PFSK-1 (cell line): ENCODE results near the gene VPS35L.

Experiments used
- FOXP2 ChIP-seq: optimal IDR thresholded peaks from 2 replicates; pipeline ENCODE3; 2011; ENCODE audit warnings: borderline replicate concordance, control low read depth, inconsistent platforms; ENCODE audit not compliant: insufficient read depth; ENCODE audit errors: extremely low read length, extremely low read depth
- POLR2AphosphoS5 ChIP-seq: IDR thresholded peaks from 2 replicates; pipeline ENCODE4 v1.6.1; 2012; ENCODE audit warnings: low read depth, mild to moderate bottlenecking, control low read depth, low read length, moderate library complexity
- SIN3A ChIP-seq: IDR thresholded peaks from 2 replicates; pipeline ENCODE4 v1.6.1; 2012; ENCODE audit warnings: mild to moderate bottlenecking, low read length, moderate library complexity, borderline replicate concordance; ENCODE audit not compliant: insufficient read depth
- TAF1 ChIP-seq: IDR thresholded peaks from 2 replicates; pipeline ENCODE4 v1.6.1; 2012; ENCODE audit warnings: low read length, control low read depth, borderline replicate concordance; ENCODE audit not compliant: insufficient read depth
- TF ChIP-seq, protein P1 (sequence below), 2 experiments: IDR thresholded peaks; 2 replicates each; pipeline versions ENCODE4 v1.6.1 to v1.8.0; 2011 to 2012; ENCODE audit warnings: low read depth in 2 of 2, low read length in 2 of 2, control low read depth in 1 of 2, inconsistent platforms in 1 of 2, mild to moderate bottlenecking in 1 of 2, moderate library complexity in 1 of 2; ENCODE audit not compliant: insufficient read depth in 1 of 2

The VPS35L gene

DNA sequence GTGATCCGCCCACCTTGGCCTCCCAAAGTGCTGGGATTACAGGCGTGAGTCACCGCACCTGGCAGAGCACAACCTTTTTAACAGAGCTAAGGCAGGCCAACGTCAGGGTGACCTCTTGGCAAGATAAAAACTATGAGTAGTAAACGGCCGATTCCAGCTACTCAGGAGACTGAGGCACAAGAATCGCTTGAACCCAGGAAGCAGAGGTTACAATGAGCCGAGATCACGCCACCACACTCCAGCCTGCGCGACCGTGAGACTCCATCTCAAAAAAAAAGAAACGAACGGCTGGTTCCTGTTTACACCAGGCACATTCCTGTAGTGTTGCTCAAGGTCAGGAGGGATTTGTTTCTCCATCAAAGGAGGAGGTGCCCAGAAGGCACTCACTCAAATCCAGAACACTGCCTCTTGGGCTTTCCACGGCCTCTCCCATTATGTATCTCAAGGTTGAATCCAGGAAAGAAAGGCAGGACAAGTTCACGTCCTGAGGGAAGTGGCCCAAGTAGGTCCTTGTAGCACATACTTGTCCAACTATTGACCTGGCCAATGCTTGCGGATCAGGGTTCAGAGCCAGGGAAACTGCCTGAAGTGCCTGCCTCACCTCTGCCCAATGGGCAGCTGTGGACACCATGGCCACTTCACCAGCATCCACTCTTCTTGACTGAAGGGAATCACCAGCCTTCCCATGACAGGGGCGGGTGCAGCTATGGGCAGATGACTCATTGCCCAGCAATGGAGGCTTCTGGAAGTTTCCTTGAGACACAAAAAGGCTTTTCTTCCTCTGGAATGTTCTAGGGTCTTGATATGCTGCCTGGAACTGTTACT is 149.0 kb downstream of the VPS35L start:
- TF ChIP-seq FOXP2: no peak
- TF ChIP-seq, protein P1, sequence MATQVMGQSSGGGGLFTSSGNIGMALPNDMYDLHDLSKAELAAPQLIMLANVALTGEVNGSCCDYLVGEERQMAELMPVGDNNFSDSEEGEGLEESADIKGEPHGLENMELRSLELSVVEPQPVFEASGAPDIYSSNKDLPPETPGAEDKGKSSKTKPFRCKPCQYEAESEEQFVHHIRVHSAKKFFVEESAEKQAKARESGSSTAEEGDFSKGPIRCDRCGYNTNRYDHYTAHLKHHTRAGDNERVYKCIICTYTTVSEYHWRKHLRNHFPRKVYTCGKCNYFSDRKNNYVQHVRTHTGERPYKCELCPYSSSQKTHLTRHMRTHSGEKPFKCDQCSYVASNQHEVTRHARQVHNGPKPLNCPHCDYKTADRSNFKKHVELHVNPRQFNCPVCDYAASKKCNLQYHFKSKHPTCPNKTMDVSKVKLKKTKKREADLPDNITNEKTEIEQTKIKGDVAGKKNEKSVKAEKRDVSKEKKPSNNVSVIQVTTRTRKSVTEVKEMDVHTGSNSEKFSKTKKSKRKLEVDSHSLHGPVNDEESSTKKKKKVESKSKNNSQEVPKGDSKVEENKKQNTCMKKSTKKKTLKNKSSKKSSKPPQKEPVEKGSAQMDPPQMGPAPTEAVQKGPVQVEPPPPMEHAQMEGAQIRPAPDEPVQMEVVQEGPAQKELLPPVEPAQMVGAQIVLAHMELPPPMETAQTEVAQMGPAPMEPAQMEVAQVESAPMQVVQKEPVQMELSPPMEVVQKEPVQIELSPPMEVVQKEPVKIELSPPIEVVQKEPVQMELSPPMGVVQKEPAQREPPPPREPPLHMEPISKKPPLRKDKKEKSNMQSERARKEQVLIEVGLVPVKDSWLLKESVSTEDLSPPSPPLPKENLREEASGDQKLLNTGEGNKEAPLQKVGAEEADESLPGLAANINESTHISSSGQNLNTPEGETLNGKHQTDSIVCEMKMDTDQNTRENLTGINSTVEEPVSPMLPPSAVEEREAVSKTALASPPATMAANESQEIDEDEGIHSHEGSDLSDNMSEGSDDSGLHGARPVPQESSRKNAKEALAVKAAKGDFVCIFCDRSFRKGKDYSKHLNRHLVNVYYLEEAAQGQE (IDR thresholded peaks at IDR 0.05; ENCODE audit: insufficient read depth in 1 of 2, low read depth in 2 of 2, low read length in 2 of 2): no peak
- no peak for TF ChIP-seq POLR2AphosphoS5
- TF ChIP-seq SIN3A: no peak
- no peak for TF ChIP-seq TAF1

DNA sequence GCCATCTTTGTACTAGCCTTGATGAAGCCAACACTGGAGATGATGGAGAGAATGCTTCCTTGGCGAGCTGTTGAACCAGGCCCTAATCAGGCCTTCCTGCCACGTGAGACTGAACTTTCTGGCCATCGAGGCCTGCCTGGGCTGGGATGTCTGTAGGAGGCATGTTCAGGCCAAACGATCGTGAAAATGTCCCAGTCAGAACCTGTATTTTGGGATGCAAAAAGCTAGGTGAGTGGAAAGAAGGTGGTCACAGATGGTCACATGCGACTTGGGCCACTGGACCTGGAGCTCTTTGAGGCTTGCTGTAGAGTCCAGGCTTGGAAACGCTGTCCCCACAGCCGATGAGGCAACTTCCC is 149.6 kb downstream of the VPS35L start:
- TF ChIP-seq FOXP2 (no peak), TAF1 (no peak), POLR2AphosphoS5 (no peak), SIN3A (no peak)
- TF ChIP-seq, protein P1 (IDR thresholded peaks at IDR 0.05; ENCODE audit: insufficient read depth in 1 of 2, low read depth in 2 of 2, low read length in 2 of 2): no peak

- TF ChIP-seq POLR2AphosphoS5 (no peak), SIN3A (no peak), TAF1 (no peak), FOXP2 (no peak)
- TF ChIP-seq, protein P1 (IDR thresholded peaks at IDR 0.05; ENCODE audit: insufficient read depth in 1 of 2, low read depth in 2 of 2, low read length in 2 of 2): no peak
Measured at GRCh38 chr16:19705843-19706242, 150.3 kb downstream of the VPS35L start.

GRCh38 chr16:19706846-19707245 is 151.3 kb downstream of the VPS35L start:
- TF ChIP-seq, protein P1 (IDR thresholded peaks at IDR 0.05; ENCODE audit: insufficient read depth in 1 of 2, low read depth in 2 of 2, low read length in 2 of 2): no peak
- TF ChIP-seq SIN3A: no peak
- TF ChIP-seq FOXP2: no peak
- no peak for TF ChIP-seq TAF1
- TF ChIP-seq POLR2AphosphoS5: no peak
